GM03348 (cell line): ENCODE data around the gene ABCA2.

ENCODE experiments used
- DNase-seq: peaks from one replicate; pipeline ENCODE4 v3.0.0; 2012; ENCODE audit warnings: low spot score

ABCA2 gene

DNA sequence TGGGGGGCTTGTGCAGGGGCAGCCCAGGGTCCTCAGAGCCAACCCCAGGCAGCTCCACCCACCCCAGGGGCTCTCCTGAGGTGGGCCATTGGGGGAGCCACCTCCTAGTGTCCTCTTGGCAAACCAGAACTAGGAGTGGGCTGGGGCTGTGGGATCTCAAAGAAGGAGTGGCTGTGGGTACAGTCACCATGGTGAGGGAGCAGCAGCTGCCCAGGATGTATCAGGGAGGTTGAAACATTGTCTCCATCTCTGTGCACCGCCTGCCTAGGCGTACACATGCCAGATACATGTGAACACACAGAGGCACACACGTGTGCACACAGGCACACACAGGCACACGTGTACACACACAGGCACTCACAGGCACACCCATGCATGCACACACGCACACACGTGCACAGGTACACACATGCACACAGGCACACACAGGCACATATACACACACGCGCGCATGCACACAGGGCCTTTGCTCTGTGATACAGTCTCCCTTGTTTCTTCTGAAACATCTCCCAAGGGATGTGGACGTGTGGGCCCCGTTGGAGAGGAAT is 65.3 kb downstream of the ABCA2 start:
- DNase-seq: no peak

DNA sequence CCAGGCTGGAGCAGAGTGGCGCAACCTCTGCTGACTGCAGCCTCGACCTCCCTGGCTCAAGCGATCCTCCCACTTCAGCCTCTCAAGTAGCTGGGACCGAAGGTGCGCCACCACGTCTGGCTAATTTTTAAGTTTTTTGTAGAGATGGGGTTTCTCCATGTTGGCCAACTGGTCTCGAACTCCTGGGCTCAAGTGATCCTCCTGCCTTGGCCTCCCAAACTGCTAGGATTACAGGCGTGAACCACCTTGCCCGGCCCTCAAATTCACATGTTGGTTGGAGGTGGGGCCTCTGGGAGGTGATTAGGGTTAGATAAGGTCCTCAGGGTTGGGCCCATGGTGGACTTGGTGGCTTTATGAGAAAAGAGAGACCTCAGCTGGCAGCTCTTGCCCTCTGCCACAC is 65.9 kb downstream of the ABCA2 start:
- DNase-seq: no peak

DNA sequence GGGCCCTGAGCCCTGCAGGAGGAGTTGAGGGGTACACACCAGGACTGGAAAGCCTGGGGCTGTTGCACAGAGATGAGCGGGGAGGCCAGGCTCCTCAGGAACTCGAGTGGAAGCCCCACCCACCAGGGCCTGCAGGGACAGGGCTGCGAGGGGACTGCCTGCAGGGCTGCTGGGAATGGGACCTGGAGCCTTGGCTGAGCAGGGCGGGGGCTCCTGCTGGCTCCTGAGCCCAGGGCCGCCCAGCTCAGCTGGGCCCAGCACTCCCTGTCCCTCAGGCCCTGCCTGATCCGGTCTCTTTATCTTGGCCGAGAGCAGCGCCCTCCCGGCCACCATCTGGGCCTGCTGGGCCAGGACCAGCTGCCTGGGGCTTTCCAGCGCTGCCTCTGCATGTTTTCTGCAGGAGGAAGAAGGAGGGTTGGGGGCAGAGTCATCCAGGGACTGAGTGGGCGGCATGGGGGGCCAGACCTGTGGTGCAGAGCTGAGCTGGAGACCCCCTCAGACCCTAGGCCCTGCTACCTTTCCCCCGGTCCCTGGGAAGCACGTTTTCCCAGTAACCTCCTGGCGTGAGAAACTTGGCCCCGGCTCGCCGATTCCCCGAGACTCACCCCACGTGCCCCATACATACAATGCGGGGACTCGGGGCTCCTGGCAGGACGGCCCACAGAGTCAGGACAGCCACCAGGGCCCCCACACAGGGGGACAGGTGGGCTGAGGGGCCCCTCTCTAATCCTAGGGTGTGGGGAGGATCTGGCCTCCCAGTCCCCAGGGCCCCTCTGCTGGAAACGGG is 66.6 kb downstream of the ABCA2 start:
- DNase-seq: peak; percentile 33

DNA sequence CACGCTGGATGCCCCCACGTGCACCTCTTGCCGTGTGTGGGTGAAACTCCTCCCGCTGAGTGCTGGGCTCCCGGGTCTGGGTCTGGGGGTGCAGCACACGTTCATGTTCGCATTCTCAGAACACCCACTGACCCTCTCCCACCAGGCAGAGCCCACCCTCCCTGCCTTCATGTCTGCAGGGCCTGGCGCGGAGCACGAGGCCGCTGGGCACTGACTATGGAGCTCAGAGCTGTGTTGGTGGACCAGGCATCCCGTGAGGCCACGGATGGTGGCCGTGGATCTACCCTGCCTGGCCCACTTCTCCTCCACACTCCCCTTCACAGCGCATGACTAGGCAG is 67.1 kb downstream of the ABCA2 start:
- no peak for DNase-seq

DNA sequence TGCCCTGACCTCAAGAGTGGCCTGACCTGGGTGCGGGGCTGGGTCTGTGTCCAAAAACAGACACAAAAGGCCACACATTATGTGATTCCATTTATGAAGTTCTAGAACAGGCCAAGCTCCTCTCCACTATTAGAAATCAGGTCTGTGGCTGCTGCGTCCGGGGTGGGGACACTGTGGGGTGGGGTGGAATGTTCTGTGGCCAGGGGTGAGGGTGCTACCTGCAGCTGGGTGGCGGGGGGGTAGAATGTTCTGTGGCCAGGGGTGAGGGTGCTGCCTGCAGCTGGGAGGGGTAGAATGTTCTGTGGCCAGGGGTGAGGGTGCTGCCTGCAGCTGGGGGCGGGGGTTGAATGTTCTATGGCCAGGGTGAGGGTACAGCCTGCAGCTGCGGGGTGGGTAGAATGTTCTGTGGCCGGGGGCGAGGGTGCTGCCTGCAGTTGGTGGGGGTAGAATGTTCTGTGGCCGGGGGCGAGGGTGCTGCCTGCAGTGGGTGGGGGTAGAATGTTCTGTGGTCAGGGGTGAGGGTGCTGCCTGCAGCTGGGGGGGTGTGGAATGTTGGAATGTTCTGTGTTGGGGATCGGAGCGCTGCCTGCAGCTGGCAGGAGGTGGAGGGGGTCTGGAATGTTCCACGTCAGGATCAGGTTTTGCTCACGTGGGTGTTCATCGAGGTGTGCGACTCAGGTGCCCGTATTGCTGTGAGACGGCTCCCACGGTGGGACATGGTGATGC is 67.7 kb downstream of the ABCA2 start:
- DNase-seq: no peak

DNA sequence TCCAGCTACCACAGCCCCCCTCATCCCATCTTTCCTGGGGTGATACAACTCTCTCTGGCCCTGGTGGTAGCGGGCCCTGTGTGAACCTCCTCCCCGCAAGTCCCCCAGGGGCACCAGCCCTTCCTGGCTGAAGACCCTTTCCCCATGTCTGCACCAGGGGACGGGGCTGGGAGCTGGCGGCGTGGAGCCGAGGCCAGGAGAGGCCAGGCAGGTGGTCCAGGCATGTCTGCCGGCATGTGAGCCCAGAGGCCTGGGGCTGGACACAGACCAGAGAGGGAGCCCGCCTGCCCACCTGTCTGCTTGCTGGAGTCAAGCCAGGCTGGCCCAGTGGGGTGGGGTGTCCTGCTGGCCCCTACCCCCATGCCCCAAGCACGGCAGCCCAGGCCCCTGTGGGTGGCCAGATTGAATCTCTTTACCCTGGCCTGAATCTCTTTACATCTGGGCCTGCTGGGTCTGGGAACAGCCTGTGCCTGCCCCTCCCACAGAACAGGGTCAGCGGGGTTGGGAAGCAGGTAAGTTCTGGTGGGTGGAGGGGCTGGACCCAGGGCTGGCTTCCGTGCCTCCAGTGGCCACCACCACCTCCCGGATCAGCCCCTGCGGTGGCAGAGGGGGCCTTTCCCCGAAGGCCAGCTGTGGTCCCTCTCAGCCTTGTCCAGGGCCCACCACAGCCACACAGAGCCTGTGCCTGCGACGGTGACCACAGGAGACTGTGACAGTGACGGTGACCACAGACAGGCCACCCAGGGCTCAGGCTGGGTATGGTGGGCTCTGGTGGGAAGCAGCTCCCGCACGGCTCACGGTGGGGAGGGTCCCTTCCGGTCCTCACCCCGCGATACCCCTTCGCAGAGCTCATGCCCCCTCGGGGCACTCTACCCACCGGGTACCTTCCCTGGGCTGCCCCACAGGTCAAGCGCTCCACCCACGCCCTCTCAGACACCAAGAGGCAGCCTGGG is 68.9 kb downstream of the ABCA2 start:
- DNase-seq: no peak

DNA sequence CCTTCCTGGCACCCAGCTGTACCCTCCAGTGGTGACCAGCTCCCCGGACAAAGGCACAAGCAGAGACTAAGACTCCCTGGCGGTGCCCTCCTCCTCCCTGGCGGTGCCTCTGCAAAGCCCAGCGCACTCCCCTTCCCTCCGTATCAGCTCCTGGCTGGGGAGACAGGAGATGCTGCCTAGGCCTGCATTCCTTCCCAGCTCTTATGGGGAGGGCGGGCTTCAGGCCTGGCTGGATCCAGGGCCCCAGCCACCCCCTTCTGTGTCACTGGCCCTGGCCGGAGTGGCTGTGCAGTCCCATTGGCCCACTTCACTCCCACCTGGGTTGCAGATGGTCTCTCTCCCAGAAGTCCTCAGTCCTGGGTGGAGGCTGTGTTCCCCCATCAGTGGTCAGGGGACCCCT is 69.6 kb downstream of the ABCA2 start:
- DNase-seq: no peak

DNA sequence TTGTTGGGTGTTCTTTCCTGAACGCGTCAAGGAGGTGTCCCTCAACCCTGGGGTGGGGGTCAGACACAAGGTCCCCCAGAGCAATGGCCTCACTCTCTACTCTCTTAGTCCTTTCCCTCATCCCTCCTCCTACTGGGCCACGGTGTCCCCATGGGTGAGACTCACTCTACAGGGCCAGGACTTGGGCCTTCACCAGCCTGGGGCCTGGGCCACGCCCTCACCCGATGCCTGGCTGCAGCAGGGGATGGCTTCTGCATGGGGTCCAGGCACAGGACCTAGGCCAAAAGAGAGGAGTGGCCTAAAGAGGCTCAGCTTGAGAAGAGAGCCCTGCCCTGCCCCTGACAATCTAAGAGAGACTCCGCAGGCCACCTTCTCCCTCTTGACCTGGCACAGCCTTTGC is 70.1 kb downstream of the ABCA2 start:
- DNase-seq: no peak

DNA sequence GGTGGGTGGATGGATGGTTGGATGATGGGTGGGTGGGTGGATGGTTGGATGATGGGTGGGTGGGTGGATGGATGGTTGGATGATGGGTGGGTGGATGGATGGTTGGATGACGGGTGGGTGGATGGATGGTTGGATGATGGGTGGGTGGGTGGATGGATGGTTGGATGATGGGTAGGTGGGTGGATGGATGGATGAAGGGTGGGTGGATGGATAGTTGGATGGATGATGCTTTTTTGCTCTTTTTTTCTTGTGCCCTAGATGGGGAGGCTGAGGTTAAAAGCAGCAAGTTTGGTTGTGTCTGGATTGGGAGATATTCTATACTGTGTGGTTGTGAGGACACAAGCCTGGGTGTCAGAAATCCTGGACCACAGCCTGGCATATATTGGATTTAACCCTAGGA is 70.6 kb downstream of the ABCA2 start:
- no peak for DNase-seq
